ENCODE measurements around the gene NALCN.

- TF ChIP-seq CTCF (IDR thresholded peaks at IDR 0.05), result no peak
- no peak for TF ChIP-seq EP300 (IDR thresholded peaks at IDR 0.05; ENCODE audit: low read depth)
- no peak for TF ChIP-seq POLR2A (IDR thresholded peaks at IDR 0.05)
Measured at GRCh38 chr13:101323601-101324000, 92.7 kb downstream of the NALCN start.
